ENCODE results near the gene TIGD6. TPM values are rescaled to one million over a fixed set of nuclear protein-coding genes. Genes with fewer than 3 reads are reported as not detected.
A peak's percentile ranks its signal among the peaks of the same experiment; 100 is the strongest.

The TIGD6 gene
- total and polyA plus RNA-seq, 3 experiments from 2014 or later = 1.5 to 3.1 (median 3.0) TPM

DNA sequence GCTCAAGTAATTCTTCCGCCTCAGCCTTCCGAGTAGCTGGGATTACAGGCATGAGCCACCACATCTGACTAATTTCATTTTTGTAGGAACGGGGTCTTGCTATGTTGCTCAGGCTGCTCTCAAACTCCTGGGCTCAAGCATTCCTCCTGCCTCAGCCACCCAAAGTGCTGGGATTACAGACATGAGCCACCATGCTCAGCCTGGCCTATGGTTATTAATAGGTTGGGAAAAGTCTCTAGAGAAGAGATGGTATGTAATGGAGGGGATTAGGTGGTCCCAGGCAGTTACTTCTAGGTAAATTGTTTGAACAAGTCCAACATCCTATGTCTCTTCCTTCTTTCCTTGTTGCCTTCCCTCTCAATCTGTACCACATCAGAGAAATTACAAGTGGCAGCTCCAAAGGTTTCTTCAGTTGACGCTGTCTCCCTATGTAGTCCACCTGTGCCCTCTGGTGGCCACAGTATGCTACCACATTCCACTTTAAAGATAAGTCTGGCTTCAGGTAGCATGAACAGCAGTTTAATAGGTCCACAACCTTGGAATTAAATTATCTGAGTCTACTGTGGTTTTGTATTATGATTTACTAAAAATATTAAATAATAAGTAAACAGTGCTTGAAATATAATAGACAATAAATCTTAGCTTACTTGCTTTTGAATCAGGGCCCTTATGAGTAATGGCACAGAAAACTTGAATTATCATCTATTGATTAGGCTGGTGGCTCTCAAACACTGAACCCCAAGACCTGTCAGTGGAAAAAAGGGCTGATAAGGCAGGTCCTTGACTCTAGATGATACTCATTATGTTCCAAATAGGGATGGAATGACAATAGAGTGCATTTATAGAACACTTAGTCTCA, 9.7 kb downstream of the TIGD6 start:
- Histone ChIP-seq H3K36me3 (ENCODE audit: insufficient read depth, low read length) (no peaks in the 10 kb centered on the region), H3K4me1 (ENCODE audit: insufficient read depth, low read length) (no peaks in the 10 kb centered on the region), H3K27ac (ENCODE audit: low read depth, low read length) (no peak overlapping the region), H3K27me3 (ENCODE audit: insufficient read depth, low read length, poor library complexity, severe bottlenecking) (no peaks in the 10 kb centered on the region), H3K9me3 (ENCODE audit: low read length) (no peaks in the 10 kb centered on the region), H3K4me3 (ENCODE audit: low read length) (no peak overlapping the region)
- no peak overlapping the region for H3K27ac Mint-ChIP-seq
- CTCF ChIA-PET = interaction anchor here (0.6 to 5.2 kb wide), 20 partner anchors 9 to 353 kb away, joined by 3 to 69 read pairs (median 3); partner anchors contain the start of genes HMGXB3 and TIGD6
- H3K9me3 Mint-ChIP-seq = no peaks in the 10 kb centered on the region
- no peak overlapping the region for H3K4me3 Mint-ChIP-seq
- POLR2A ChIA-PET = interaction anchor here (1.0 kb wide), 1 partner anchor 350 kb away, joined by 3 read pairs; no protein-coding TSS in a partner anchor
- DNase-seq = peak; percentile 46 to 76 (median 49)
- H3K27me3 Mint-ChIP-seq = no peaks in the 10 kb centered on the region
- H3K4me1 Mint-ChIP-seq = no peaks in the 10 kb centered on the region
- H3K36me3 Mint-ChIP-seq = peaks cover 0 to 11% (median 7%) of the 10 kb centered on the region in 3 donors

DNA sequence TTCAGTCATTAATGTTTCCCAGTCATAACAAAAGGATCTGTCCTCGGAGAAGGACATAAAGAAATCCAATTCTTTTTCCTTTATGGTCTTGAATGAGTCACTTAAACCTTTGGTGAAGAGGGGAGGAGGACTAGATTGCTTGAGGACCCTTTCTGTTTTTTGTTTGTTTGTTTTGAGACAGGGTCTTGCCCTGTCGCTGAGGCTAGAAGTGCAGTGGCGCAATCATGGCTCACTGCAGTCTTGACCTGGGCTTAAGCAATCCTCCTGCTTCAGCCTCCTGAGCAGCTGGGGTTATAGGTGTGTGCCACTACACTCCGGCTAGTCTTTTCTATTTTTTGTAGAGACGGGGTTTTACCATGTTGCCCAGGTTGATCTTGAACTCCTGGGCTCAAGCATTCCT, 12.3 kb downstream of the TIGD6 start:
- Mint-ChIP-seq H3K4me1 (no peaks in the 10 kb centered on the region), H3K36me3 (peaks cover 0 to 7% (median 5%) of the 10 kb centered on the region in 3 donors), H3K9me3 (no peaks in the 10 kb centered on the region), H3K27me3 (no peaks in the 10 kb centered on the region), H3K27ac (no peak overlapping the region), H3K4me3 (no peak overlapping the region)
- H3K27me3 ChIP-seq (ENCODE audit: insufficient read depth, low read length, poor library complexity, severe bottlenecking) = no peaks in the 10 kb centered on the region
- no peaks in the 10 kb centered on the region for H3K9me3 ChIP-seq (ENCODE audit: low read length)
- DNase-seq = no peak
- POLR2A ChIA-PET = no interaction called here
- H3K27ac ChIP-seq (ENCODE audit: low read depth, low read length) = no peak overlapping the region
- H3K4me1 ChIP-seq (ENCODE audit: insufficient read depth, low read length) = no peaks in the 10 kb centered on the region
- CTCF ChIA-PET = interaction anchor here (1.2 kb wide), 1 partner anchor 48 kb away, joined by 3 read pairs; no protein-coding TSS in a partner anchor
- H3K36me3 ChIP-seq (ENCODE audit: insufficient read depth, low read length) = no peaks in the 10 kb centered on the region
- H3K4me3 ChIP-seq (ENCODE audit: low read length) = no peak overlapping the region

DNA sequence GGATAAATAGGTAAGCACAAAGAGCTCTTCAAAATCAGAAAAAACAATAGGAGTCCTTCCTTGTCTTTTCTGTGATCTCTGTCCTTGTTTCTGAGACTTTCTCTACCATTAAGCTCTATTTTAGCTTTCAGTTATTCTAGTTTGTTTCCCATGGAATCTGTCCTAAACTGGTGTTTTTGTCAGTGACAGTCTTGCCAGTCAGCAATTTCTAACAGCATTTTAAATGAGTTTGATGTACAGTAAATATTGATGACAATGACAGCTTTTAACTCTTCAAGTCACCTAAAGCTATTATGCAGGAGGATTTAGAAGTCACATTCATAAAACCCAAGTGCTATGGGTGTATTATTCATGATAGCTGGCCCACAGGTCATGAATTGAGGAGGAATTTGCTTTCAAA, 17.9 kb downstream of the TIGD6 start:
- Histone ChIP-seq H3K27ac (ENCODE audit: low read depth, low read length) (no peak overlapping the region), H3K4me1 (ENCODE audit: insufficient read depth, low read length) (no peaks in the 10 kb centered on the region), H3K36me3 (ENCODE audit: insufficient read depth, low read length) (peaks cover 10% of the 10 kb centered on the region), H3K27me3 (ENCODE audit: insufficient read depth, low read length, poor library complexity, severe bottlenecking) (no peaks in the 10 kb centered on the region), H3K9me3 (ENCODE audit: low read length) (no peaks in the 10 kb centered on the region), H3K4me3 (ENCODE audit: low read length) (no peak overlapping the region)
- Mint-ChIP-seq H3K4me1 (no peaks in the 10 kb centered on the region), H3K27me3 (no peaks in the 10 kb centered on the region), H3K4me3 (no peak overlapping the region), H3K36me3 (peaks cover 4 to 53% (median 21%) of the 10 kb centered on the region in 3 donors), H3K9me3 (no peaks in the 10 kb centered on the region), H3K27ac (peak overlapping the region in 1 of 8 donors; percentile 54)
- ChIA-PET CTCF (interaction anchor here (0.9 to 1.2 kb wide), 2 partner anchors 8 to 18 kb away, joined by 3 read pairs; partner anchors contain the start of genes HMGXB3 and TIGD6), POLR2A (interaction anchor here (0.6 kb wide), 1 partner anchor 126 kb away, joined by 3 read pairs; no protein-coding TSS in a partner anchor)
- DNase-seq = no peak

DNA sequence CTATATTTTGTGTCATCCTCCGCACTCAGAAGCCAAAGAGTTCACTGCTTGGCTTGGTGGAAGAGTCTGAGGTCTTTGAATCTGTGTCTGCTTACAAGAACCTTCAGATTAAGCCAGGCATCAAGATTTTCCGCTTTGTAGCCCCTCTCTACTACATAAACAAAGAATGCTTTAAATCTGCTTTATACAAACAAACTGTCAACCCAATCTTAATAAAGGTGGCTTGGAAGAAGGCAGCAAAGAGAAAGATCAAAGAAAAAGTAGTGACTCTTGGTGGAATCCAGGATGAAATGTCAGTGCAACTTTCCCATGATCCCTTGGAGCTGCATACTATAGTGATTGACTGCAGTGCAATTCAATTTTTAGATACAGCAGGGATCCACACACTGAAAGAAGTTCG, 19.2 kb downstream of the TIGD6 start:
- no peaks in the 10 kb centered on the region for H3K27me3 ChIP-seq (ENCODE audit: insufficient read depth, low read length, poor library complexity, severe bottlenecking)
- H3K9me3 ChIP-seq (ENCODE audit: low read length) = no peaks in the 10 kb centered on the region
- H3K36me3 ChIP-seq (ENCODE audit: insufficient read depth, low read length) = peaks cover 10% of the 10 kb centered on the region
- H3K27ac ChIP-seq (ENCODE audit: low read depth, low read length) = no peak overlapping the region
- ChIA-PET CTCF (no interaction called here), POLR2A (no interaction called here)
- peak overlapping the region in 1 of 8 donors; percentile 33 for H3K27ac Mint-ChIP-seq
- H3K4me1 ChIP-seq (ENCODE audit: insufficient read depth, low read length) = no peaks in the 10 kb centered on the region
- DNase-seq = no peak
- no peaks in the 10 kb centered on the region for H3K9me3 Mint-ChIP-seq
- H3K4me1 Mint-ChIP-seq = no peaks in the 10 kb centered on the region
- no peak overlapping the region for H3K4me3 Mint-ChIP-seq
- H3K4me3 ChIP-seq (ENCODE audit: low read length) = no peak overlapping the region
- peaks cover 4 to 63% (median 27%) of the 10 kb centered on the region in 3 donors for H3K36me3 Mint-ChIP-seq
- no peaks in the 10 kb centered on the region for H3K27me3 Mint-ChIP-seq

DNA sequence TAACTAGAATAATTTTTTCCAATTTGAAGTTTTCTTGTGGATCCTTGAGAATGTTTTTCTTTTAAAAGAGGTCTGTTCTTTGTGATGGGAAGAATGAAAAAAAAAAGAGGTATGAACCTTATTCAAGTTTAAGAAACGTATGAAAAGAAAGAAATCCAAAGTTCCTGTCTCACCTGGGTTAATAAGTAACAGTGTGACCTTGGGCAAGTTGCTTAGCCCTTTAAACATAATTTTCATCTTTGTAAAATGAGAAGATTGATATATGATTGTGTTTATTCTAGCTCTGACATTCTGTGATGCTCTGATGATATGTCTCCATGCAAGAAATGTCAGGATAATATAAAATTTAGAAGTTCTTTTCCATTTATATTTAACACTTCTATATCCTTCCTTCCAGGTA, 20.6 kb downstream of the TIGD6 start:
- no peak for DNase-seq
- no peak overlapping the region for H3K4me3 ChIP-seq (ENCODE audit: low read length)
- Mint-ChIP-seq H3K9me3 (no peaks in the 10 kb centered on the region), H3K4me3 (no peak overlapping the region), H3K36me3 (peaks cover 8 to 69% (median 27%) of the 10 kb centered on the region in 3 donors), H3K4me1 (no peaks in the 10 kb centered on the region), H3K27me3 (no peaks in the 10 kb centered on the region), H3K27ac (no peak overlapping the region)
- ChIA-PET POLR2A (no interaction called here), CTCF (no interaction called here)
- no peak overlapping the region for H3K27ac ChIP-seq (ENCODE audit: low read depth, low read length)
- H3K9me3 ChIP-seq (ENCODE audit: low read length) = no peaks in the 10 kb centered on the region
- H3K4me1 ChIP-seq (ENCODE audit: insufficient read depth, low read length) = no peaks in the 10 kb centered on the region
- no peaks in the 10 kb centered on the region for H3K27me3 ChIP-seq (ENCODE audit: insufficient read depth, low read length, poor library complexity, severe bottlenecking)
- peaks cover 10% of the 10 kb centered on the region for H3K36me3 ChIP-seq (ENCODE audit: insufficient read depth, low read length)

DNA sequence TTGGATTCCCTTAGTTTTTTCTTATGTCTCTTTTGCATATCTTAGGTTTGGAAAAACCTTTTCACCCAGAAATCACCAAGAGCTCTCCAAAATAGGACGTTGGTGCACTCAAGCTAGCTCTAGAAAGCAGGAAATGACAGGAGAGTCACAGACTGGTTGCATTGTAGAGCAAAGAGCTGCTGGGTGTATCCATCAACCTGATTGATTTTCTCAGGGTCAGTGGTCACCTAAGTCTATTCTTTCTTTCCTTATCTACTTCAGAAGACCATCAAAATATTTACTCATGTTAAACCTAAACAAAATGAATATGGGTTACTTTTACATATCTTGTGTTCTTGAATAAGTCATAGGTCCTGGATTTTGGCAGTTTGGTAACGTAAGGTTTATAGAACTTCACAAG, 25.0 kb downstream of the TIGD6 start:
- no peak for DNase-seq
- Mint-ChIP-seq H3K36me3 (peaks cover 7 to 45% (median 21%) of the 10 kb centered on the region in 3 donors), H3K4me1 (peaks cover 11 to 13% (median 12%) of the 10 kb centered on the region in 3 donors), H3K27me3 (no peaks in the 10 kb centered on the region), H3K9me3 (no peaks in the 10 kb centered on the region), H3K27ac (peak overlapping the region in 1 of 8 donors; percentile 17), H3K4me3 (no peak overlapping the region)
- H3K4me3 ChIP-seq (ENCODE audit: low read length) = no peak overlapping the region
- POLR2A ChIA-PET = no interaction called here
- H3K4me1 ChIP-seq (ENCODE audit: insufficient read depth, low read length) = no peaks in the 10 kb centered on the region
- no peaks in the 10 kb centered on the region for H3K27me3 ChIP-seq (ENCODE audit: insufficient read depth, low read length, poor library complexity, severe bottlenecking)
- peaks cover 8% of the 10 kb centered on the region for H3K36me3 ChIP-seq (ENCODE audit: insufficient read depth, low read length)
- CTCF ChIA-PET = interaction anchor here (2.0 kb wide), 1 partner anchor 16 kb away, joined by 5 read pairs; no protein-coding TSS in a partner anchor
- no peaks in the 10 kb centered on the region for H3K9me3 ChIP-seq (ENCODE audit: low read length)
- no peak overlapping the region for H3K27ac ChIP-seq (ENCODE audit: low read depth, low read length)

DNA sequence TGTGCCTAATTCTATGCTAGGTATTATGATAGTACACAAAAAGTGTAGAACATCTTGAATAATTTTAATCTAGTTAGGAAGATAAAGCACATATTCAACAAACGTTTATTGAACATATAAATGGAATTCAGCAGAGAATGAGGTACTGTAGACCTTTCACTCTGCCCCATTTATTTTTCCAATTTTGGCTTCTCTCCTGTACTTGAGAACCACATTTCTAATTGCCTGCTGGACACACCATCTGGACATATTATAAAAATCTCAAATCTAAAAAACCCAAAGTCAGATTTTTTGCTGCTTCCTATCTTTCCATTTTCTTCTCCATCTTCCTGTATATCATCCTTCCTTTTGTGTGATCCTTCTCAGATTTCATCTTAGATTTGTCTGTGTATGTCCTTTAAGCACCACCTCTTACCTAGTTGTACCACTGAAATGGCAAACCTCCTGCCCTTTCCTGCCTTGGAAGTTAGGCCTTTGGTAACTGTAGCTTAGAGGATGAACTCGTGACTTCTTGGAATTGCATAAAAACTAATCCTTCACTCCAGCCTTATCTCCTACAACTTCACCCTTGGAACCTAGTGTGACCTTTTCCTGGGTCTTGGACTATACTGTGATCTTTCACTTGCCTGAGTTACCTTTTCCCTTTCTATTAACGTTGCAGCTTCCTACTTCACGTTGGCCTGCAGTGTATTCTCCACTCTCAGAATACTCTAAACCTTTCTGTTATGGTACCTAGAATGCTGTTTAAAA, 31.1 kb downstream of the TIGD6 start:
- H3K4me1 Mint-ChIP-seq = peaks cover 17 to 33% (median 20%) of the 10 kb centered on the region in 3 donors
- ChIA-PET CTCF (interaction anchor here (1.3 to 1.8 kb wide), 2 partner anchors 9 to 11 kb away, joined by 3 to 6 read pairs; partner anchors contain the start of gene SLC26A2), POLR2A (no interaction called here)
- Histone ChIP-seq H3K9me3 (ENCODE audit: low read length) (no peaks in the 10 kb centered on the region), H3K27me3 (ENCODE audit: insufficient read depth, low read length, poor library complexity, severe bottlenecking) (no peaks in the 10 kb centered on the region), H3K4me3 (ENCODE audit: low read length) (no peak overlapping the region), H3K4me1 (ENCODE audit: insufficient read depth, low read length) (no peaks in the 10 kb centered on the region), H3K36me3 (ENCODE audit: insufficient read depth, low read length) (no peaks in the 10 kb centered on the region), H3K27ac (ENCODE audit: low read depth, low read length) (no peak overlapping the region)
- H3K27me3 Mint-ChIP-seq = no peaks in the 10 kb centered on the region
- H3K4me3 Mint-ChIP-seq = no peak overlapping the region
- no peaks in the 10 kb centered on the region for H3K9me3 Mint-ChIP-seq
- H3K36me3 Mint-ChIP-seq = peaks cover 0 to 13% (median 6%) of the 10 kb centered on the region in 3 donors
- no peak for DNase-seq
- H3K27ac Mint-ChIP-seq = no peak overlapping the region

Data from CD8-positive, alpha-beta memory T cell (primary cell).